ENCODE measurements around the gene KCND3.

DNA sequence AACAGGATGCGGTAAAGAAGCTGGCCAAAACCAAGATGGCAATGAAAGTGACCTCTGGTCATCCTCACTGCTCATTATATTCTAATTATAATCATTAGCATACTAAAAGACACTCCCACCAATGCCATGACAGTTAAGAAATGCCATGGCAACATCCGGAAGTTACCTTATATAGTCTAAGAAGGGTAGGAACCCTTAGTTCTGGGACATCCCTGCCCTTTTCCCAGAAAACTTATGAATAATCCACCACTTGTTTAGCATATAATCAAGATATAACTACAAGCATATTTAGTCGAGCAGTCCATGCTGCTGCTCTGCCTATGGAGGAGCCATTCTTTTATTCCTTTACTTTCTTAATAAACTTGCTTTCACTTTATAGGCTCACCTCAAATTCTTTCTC, 154.0 kb downstream of the KCND3 start:
- no peak for TF ChIP-seq RAD21 (IDR thresholded peaks at IDR 0.05; ENCODE audit: low read length)
- TF ChIP-seq, protein P1, sequence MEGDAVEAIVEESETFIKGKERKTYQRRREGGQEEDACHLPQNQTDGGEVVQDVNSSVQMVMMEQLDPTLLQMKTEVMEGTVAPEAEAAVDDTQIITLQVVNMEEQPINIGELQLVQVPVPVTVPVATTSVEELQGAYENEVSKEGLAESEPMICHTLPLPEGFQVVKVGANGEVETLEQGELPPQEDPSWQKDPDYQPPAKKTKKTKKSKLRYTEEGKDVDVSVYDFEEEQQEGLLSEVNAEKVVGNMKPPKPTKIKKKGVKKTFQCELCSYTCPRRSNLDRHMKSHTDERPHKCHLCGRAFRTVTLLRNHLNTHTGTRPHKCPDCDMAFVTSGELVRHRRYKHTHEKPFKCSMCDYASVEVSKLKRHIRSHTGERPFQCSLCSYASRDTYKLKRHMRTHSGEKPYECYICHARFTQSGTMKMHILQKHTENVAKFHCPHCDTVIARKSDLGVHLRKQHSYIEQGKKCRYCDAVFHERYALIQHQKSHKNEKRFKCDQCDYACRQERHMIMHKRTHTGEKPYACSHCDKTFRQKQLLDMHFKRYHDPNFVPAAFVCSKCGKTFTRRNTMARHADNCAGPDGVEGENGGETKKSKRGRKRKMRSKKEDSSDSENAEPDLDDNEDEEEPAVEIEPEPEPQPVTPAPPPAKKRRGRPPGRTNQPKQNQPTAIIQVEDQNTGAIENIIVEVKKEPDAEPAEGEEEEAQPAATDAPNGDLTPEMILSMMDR (conservative IDR thresholded peaks at IDR 0.05; ENCODE audit: low read depth, low read length), result no peak
- TF ChIP-seq FOS (IDR thresholded peaks at IDR 0.05; ENCODE audit: low read depth, low read length), result no peak
- TF ChIP-seq POLR2A (IDR thresholded peaks at IDR 0.05; ENCODE audit: low read depth, low read length), result no peak
- TF ChIP-seq NFE2L2 (IDR thresholded peaks at IDR 0.05; ENCODE audit: low read depth, low read length), result no peak
- TF ChIP-seq BHLHE40 (IDR thresholded peaks at IDR 0.05; ENCODE audit: low read depth, low read length), result no peak
- TF ChIP-seq, protein P2, sequence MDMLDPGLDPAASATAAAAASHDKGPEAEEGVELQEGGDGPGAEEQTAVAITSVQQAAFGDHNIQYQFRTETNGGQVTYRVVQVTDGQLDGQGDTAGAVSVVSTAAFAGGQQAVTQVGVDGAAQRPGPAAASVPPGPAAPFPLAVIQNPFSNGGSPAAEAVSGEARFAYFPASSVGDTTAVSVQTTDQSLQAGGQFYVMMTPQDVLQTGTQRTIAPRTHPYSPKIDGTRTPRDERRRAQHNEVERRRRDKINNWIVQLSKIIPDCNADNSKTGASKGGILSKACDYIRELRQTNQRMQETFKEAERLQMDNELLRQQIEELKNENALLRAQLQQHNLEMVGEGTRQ (IDR thresholded peaks at IDR 0.05; ENCODE audit: low read depth, low read length), result no peak
- no peak for TF ChIP-seq MXI1 (IDR thresholded peaks at IDR 0.05; ENCODE audit: borderline replicate concordance, low read depth, low read length)
- TF ChIP-seq SMC3 (IDR thresholded peaks at IDR 0.05; ENCODE audit: low read depth, low read length), result no peak
- TF ChIP-seq CHD1 (IDR thresholded peaks at IDR 0.05; ENCODE audit: low read depth, low read length), result no peak
- TF ChIP-seq RCOR1 (IDR thresholded peaks at IDR 0.05; ENCODE audit: insufficient replicate concordance, low read length), result no peak
- TF ChIP-seq ELK1 (IDR thresholded peaks at IDR 0.05; ENCODE audit: borderline replicate concordance, low read depth, low read length), result no peak
- TF ChIP-seq MAZ (IDR thresholded peaks at IDR 0.05; ENCODE audit: borderline replicate concordance, low read depth, low read length), result no peak
- TF ChIP-seq CEBPB (IDR thresholded peaks at IDR 0.05; ENCODE audit: low read depth, low read length), result no peak

Measured in IMR-90 (cell line).